Activated naive CD4-positive, alpha-beta T cell treated with anti-CD3 and anti-CD28 coated beads, Interleukin-2, amount 50 U/mL, for 24 hours (primary cell): ENCODE measurements around the gene ATRNL1.

Experiments used
- H3K27ac Mint-ChIP-seq: one replicate; pipeline ENCODE4 v1.8.0; 2021; ENCODE audit warnings: mild to moderate bottlenecking, mixed read lengths
- H3K27me3 Mint-ChIP-seq: one replicate; pipeline ENCODE4 v1.8.0; 2021; ENCODE audit warnings: mixed read lengths
- H3K36me3 Mint-ChIP-seq: one replicate; pipeline ENCODE4 v1.8.0; 2021; ENCODE audit warnings: mixed read lengths
- H3K4me1 Mint-ChIP-seq: one replicate; pipeline ENCODE4 v1.8.0; 2021; ENCODE audit warnings: mixed read lengths
- H3K4me3 Mint-ChIP-seq: one replicate; pipeline ENCODE4 v1.8.0; 2021; ENCODE audit warnings: mild to moderate bottlenecking, mixed read lengths
- H3K9me3 Mint-ChIP-seq: one replicate; pipeline ENCODE4 v1.8.0; 2021; ENCODE audit warnings: mixed read lengths

Gene ATRNL1

GRCh38 chr10:115093286-115093775 lies at the start of gene ATRNL1:
Gene ATRNL1 (plus strand): TSS chr10:115093365. CDS start chr10:115093751, 386 bp downstream.
- peaks cover 15% of the 10 kb centered on the region for H3K4me1 Mint-ChIP-seq
- H3K4me3 Mint-ChIP-seq: peak within 1 kb of the TSS; percentile 79
- H3K36me3 Mint-ChIP-seq: peaks cover 1% of the 10 kb centered on the region
- H3K27me3 Mint-ChIP-seq: peaks cover 54% of the 10 kb centered on the region
- H3K27ac Mint-ChIP-seq: no peak within 1 kb of the TSS
- H3K9me3 Mint-ChIP-seq: no peaks in the 10 kb centered on the region

GRCh38 chr10:115043719-115044118 lies 49.4 kb upstream of the ATRNL1 start:
- Mint-ChIP-seq H3K4me1 (no peaks in the 10 kb centered on the region), H3K27ac (no peak overlapping the region), H3K36me3 (no peaks in the 10 kb centered on the region)

GRCh38 chr10:115044891-115045290 lies 48.3 kb upstream of the ATRNL1 start:
- Mint-ChIP-seq H3K4me3 (no peak overlapping the region), H3K27me3 (peaks cover 3% of the 10 kb centered on the region), H3K36me3 (no peaks in the 10 kb centered on the region), H3K9me3 (no peaks in the 10 kb centered on the region), H3K4me1 (no peaks in the 10 kb centered on the region), H3K27ac (no peak overlapping the region)

More at GRCh38 chr10:115043719-115044118, 49.4 kb upstream of the ATRNL1 start:
- Mint-ChIP-seq H3K9me3 (no peaks in the 10 kb centered on the region), H3K4me3 (no peak overlapping the region), H3K27me3 (peaks cover 7% of the 10 kb centered on the region)

- Mint-ChIP-seq H3K27ac (no peak overlapping the region), H3K36me3 (no peaks in the 10 kb centered on the region), H3K27me3 (peaks cover 3% of the 10 kb centered on the region), H3K9me3 (no peaks in the 10 kb centered on the region), H3K4me3 (no peak overlapping the region), H3K4me1 (no peaks in the 10 kb centered on the region)
These were observed 47.7 kb upstream of the ATRNL1 start for GRCh38 chr10:115045499-115045898.

- Mint-ChIP-seq H3K27ac (no peak overlapping the region), H3K4me1 (no peaks in the 10 kb centered on the region), H3K4me3 (no peak overlapping the region), H3K9me3 (no peaks in the 10 kb centered on the region), H3K27me3 (peaks cover 3% of the 10 kb centered on the region), H3K36me3 (no peaks in the 10 kb centered on the region)
These were observed 46.4 kb upstream of the ATRNL1 start for GRCh38 chr10:115046686-115047236.

GRCh38 chr10:115047705-115048104 lies 45.5 kb upstream of the ATRNL1 start:
- Mint-ChIP-seq H3K27ac (no peak overlapping the region), H3K4me1 (no peaks in the 10 kb centered on the region), H3K4me3 (no peak overlapping the region), H3K9me3 (no peaks in the 10 kb centered on the region), H3K36me3 (no peaks in the 10 kb centered on the region), H3K27me3 (peaks cover 3% of the 10 kb centered on the region)

- H3K4me1 Mint-ChIP-seq: no peaks in the 10 kb centered on the region
These were observed 43.8 kb upstream of the ATRNL1 start for GRCh38 chr10:115049318-115049717.

GRCh38 chr10:115049960-115050359 lies 43.2 kb upstream of the ATRNL1 start:
- H3K4me3 Mint-ChIP-seq: no peak overlapping the region
- no peaks in the 10 kb centered on the region for H3K9me3 Mint-ChIP-seq
- no peaks in the 10 kb centered on the region for H3K4me1 Mint-ChIP-seq
- H3K27ac Mint-ChIP-seq: no peak overlapping the region
- H3K27me3 Mint-ChIP-seq: peaks cover 3% of the 10 kb centered on the region
- H3K36me3 Mint-ChIP-seq: no peaks in the 10 kb centered on the region

More at GRCh38 chr10:115049318-115049717, 43.8 kb upstream of the ATRNL1 start:
- peaks cover 3% of the 10 kb centered on the region for H3K27me3 Mint-ChIP-seq
- no peaks in the 10 kb centered on the region for H3K36me3 Mint-ChIP-seq
- H3K27ac Mint-ChIP-seq: no peak overlapping the region
- H3K9me3 Mint-ChIP-seq: no peaks in the 10 kb centered on the region
- no peak overlapping the region for H3K4me3 Mint-ChIP-seq

- H3K27me3 Mint-ChIP-seq: peaks cover 3% of the 10 kb centered on the region
- H3K36me3 Mint-ChIP-seq: no peaks in the 10 kb centered on the region
- no peaks in the 10 kb centered on the region for H3K4me1 Mint-ChIP-seq
- no peak overlapping the region for H3K27ac Mint-ChIP-seq
- H3K9me3 Mint-ChIP-seq: no peaks in the 10 kb centered on the region
- H3K4me3 Mint-ChIP-seq: no peak overlapping the region
These were observed 42.7 kb upstream of the ATRNL1 start for GRCh38 chr10:115050375-115051010.

- H3K4me1 Mint-ChIP-seq: no peaks in the 10 kb centered on the region
- no peaks in the 10 kb centered on the region for H3K36me3 Mint-ChIP-seq
- no peak overlapping the region for H3K4me3 Mint-ChIP-seq
- no peak overlapping the region for H3K27ac Mint-ChIP-seq
- H3K9me3 Mint-ChIP-seq: no peaks in the 10 kb centered on the region
- H3K27me3 Mint-ChIP-seq: peaks cover 3% of the 10 kb centered on the region
These were observed 41.9 kb upstream of the ATRNL1 start for GRCh38 chr10:115051216-115051615.

- H3K36me3 Mint-ChIP-seq: no peaks in the 10 kb centered on the region
- H3K27me3 Mint-ChIP-seq: peaks cover 4% of the 10 kb centered on the region
- no peak overlapping the region for H3K27ac Mint-ChIP-seq
- H3K9me3 Mint-ChIP-seq: no peaks in the 10 kb centered on the region
- no peaks in the 10 kb centered on the region for H3K4me1 Mint-ChIP-seq
- no peak overlapping the region for H3K4me3 Mint-ChIP-seq
These were observed 40.9 kb upstream of the ATRNL1 start for GRCh38 chr10:115052226-115052625.

- no peak overlapping the region for H3K4me3 Mint-ChIP-seq
- no peaks in the 10 kb centered on the region for H3K36me3 Mint-ChIP-seq
- H3K27me3 Mint-ChIP-seq: peaks cover 7% of the 10 kb centered on the region
- H3K9me3 Mint-ChIP-seq: no peaks in the 10 kb centered on the region
- no peaks in the 10 kb centered on the region for H3K4me1 Mint-ChIP-seq
- H3K27ac Mint-ChIP-seq: no peak overlapping the region
These were observed 40.4 kb upstream of the ATRNL1 start for GRCh38 chr10:115052728-115053127.

- H3K27me3 Mint-ChIP-seq: peaks cover 8% of the 10 kb centered on the region
- H3K4me3 Mint-ChIP-seq: no peak overlapping the region
- no peaks in the 10 kb centered on the region for H3K36me3 Mint-ChIP-seq
- no peak overlapping the region for H3K27ac Mint-ChIP-seq
- H3K9me3 Mint-ChIP-seq: no peaks in the 10 kb centered on the region
- H3K4me1 Mint-ChIP-seq: no peaks in the 10 kb centered on the region
These were observed 37.0 kb upstream of the ATRNL1 start for GRCh38 chr10:115056186-115056585.

GRCh38 chr10:115059301-115059898 lies 33.8 kb upstream of the ATRNL1 start:
- no peaks in the 10 kb centered on the region for H3K4me1 Mint-ChIP-seq
- H3K9me3 Mint-ChIP-seq: no peaks in the 10 kb centered on the region
- H3K36me3 Mint-ChIP-seq: no peaks in the 10 kb centered on the region
- no peak overlapping the region for H3K27ac Mint-ChIP-seq
- peaks cover 9% of the 10 kb centered on the region for H3K27me3 Mint-ChIP-seq
- H3K4me3 Mint-ChIP-seq: no peak overlapping the region

GRCh38 chr10:115063701-115064658 lies 29.2 kb upstream of the ATRNL1 start:
- peaks cover 11% of the 10 kb centered on the region for H3K27me3 Mint-ChIP-seq
- no peaks in the 10 kb centered on the region for H3K4me1 Mint-ChIP-seq
- H3K36me3 Mint-ChIP-seq: no peaks in the 10 kb centered on the region
- no peak overlapping the region for H3K27ac Mint-ChIP-seq
- H3K4me3 Mint-ChIP-seq: no peak overlapping the region
- H3K9me3 Mint-ChIP-seq: no peaks in the 10 kb centered on the region
